GM19468 (cell line): ENCODE measurements around the gene KIAA1958.
"Not testable (repeated sequence)": the region's sequence is repeated elsewhere in the genome, so short reads cannot be mapped to it uniquely, and the experiment has no call there.

ENCODE experiments used
- ATAC-seq: cut with Tn5 transposase; IDR thresholded peaks from one replicate; pipeline ENCODE4 v1.9.1; 2021; ENCODE audit warnings: mild to moderate bottlenecking, moderate library complexity, moderate number of reproducible peaks; ENCODE audit not compliant: unreplicated experiment; ENCODE audit errors: extremely low read depth

The KIAA1958 gene

GRCh38 chr9:112581469-112582176 is 95.0 kb downstream of the KIAA1958 start:
- no peak for ATAC-seq

GRCh38 chr9:112582371-112583262 is 96.0 kb downstream of the KIAA1958 start:
- ATAC-seq: no peak

- no peak for ATAC-seq
Observed at GRCh38 chr9:112586599-112587155, 100.0 kb downstream of the KIAA1958 start.

GRCh38 chr9:112591875-112592274 is 105.2 kb downstream of the KIAA1958 start:
- ATAC-seq: not testable (repeated sequence)

GRCh38 chr9:112599732-112600131 is 113.1 kb downstream of the KIAA1958 start:
- ATAC-seq: no peak

- ATAC-seq: no peak
Observed at GRCh38 chr9:112601636-112602035, 115.0 kb downstream of the KIAA1958 start.

- no peak for ATAC-seq
Observed at GRCh38 chr9:112604790-112605189, 118.2 kb downstream of the KIAA1958 start.

GRCh38 chr9:112605518-112605917 is 118.9 kb downstream of the KIAA1958 start:
- peak; percentile 40 for ATAC-seq

GRCh38 chr9:112605963-112606699 is 119.5 kb downstream of the KIAA1958 start:
- no peak for ATAC-seq

GRCh38 chr9:112608851-112609250 is 122.2 kb downstream of the KIAA1958 start:
- no peak for ATAC-seq

- ATAC-seq: no peak
Observed at GRCh38 chr9:112615584-112616266, 129.1 kb downstream of the KIAA1958 start.

- no peak for ATAC-seq
Observed at GRCh38 chr9:112617371-112617770, 130.7 kb downstream of the KIAA1958 start.

- ATAC-seq: no peak
Observed at GRCh38 chr9:112618385-112619009, 131.9 kb downstream of the KIAA1958 start.

- no peak for ATAC-seq
Observed at GRCh38 chr9:112620388-112620787, 133.8 kb downstream of the KIAA1958 start.

GRCh38 chr9:112621018-112621655 is 134.5 kb downstream of the KIAA1958 start:
- no peak for ATAC-seq

GRCh38 chr9:112623198-112623597 is 136.6 kb downstream of the KIAA1958 start:
- ATAC-seq: no peak

GRCh38 chr9:112624711-112625707 is 138.4 kb downstream of the KIAA1958 start:
- no peak for ATAC-seq
